Adrenal gland (tissue), 12 donors: ENCODE measurements around the gene LBHD2. TPM values are rescaled to one million over a fixed set of nuclear protein-coding genes. Genes with fewer than 3 reads are reported as not detected.

Experiments
- DNase-seq, 7 donors: peaks; one replicate each; pipeline ENCODE4 v3.0.0-alpha.2; 2019 to 2020
- H3K27ac ChIP-seq, 5 donors: fragments of 200-600 bp; sonication (generic) in 4 of 5; 1 replicate in 3 of 5; 2 replicates in 2 of 5; pipeline versions ENCODE4 v1.5.1 to v1.8.0; 2016 to 2020; ENCODE audit warnings: mild to moderate bottlenecking in 1 of 5
- H3K27me3 ChIP-seq: fragments of 200-600 bp; 2 replicates; pipeline ENCODE4 v1.8.0; 2021
- H3K36me3 ChIP-seq, 2 donors: fragments of 200-600 bp; replicated peaks in 1 of 2; 1 replicate in 1 of 2; 2 replicates in 1 of 2; pipeline versions ENCODE4 v1.5.1 to v1.8.0; 2018 to 2022
- H3K4me1 ChIP-seq, 2 donors: fragments of 200-600 bp; replicated peaks in 1 of 2; 1 replicate in 1 of 2; 2 replicates in 1 of 2; pipeline versions ENCODE4 v1.5.1 to v1.8.0; 2018 to 2021
- H3K4me3 ChIP-seq, 4 donors: fragments of 200-600 bp; sonication (generic) in 3 of 4; one replicate each; pipeline ENCODE4 v1.5.1; 2016 to 2018
- H3K9me3 ChIP-seq, 3 donors: fragments of 200-600 bp; sonication (generic) in 1 of 3; replicated peaks in 1 of 3; 1 replicate in 2 of 3; 2 replicates in 1 of 3; pipeline versions ENCODE4 v1.5.1 to v1.8.0; 2016 to 2021
- POLR2A ChIP-seq, 2 donors: fragments of 450-650 bp; IDR thresholded peaks; one replicate each; pipeline ENCODE4 v1.6.1; 2017; ENCODE audit warnings: antibody characterized with exemption in 2 of 2, mild to moderate bottlenecking in 2 of 2, moderate library complexity in 1 of 2
- WGBS, 4 donors: extraction: QIAGEN DNeasy Blood & Tissue Kit in 2 of 4; methylation state at CpG; one replicate each; pipeline versions ENCODE4 v1.1.5 to v1.1.7; 2013 to 2017; 5-methylcytosine and 5-hydroxymethylcytosine counted together
- intact Hi-C, 2 donors: fragments of 100-400 bp; cut with DNase I; formaldehyde crosslinking; loops; one replicate each; pipeline versions ENCODE4 v1.14.1 to v1.15.0; 2022 to 2023
- polyA plus RNA-seq, 3 donors: library from polyadenylated mRNA; stranded (reverse); fragments of 200-250 nt in 2 of 3; fragments of 350-450 nt in 1 of 3; fragmentation: Illumina TruSeq in 1 of 3; extraction: RNeasy Lipid Tissue Mini Kit (QIAGEN cat#74804) in 1 of 3; gene quantifications; one replicate each; pipeline ENCODE4 v1.2.3, GENCODE V29; 2013 to 2014
- total RNA-seq, 9 donors: library from RNA; depleted of rRNA in 4 of 9; stranded (reverse); fragments of >200 nt in 4 of 9; fragments of 120-200 nt in 1 of 9; fragmentation: NEBNext Ultra II Directional in 1 of 9; extraction: Animal tissue kit (Norgen Biotek cat#: 25700) in 1 of 9; gene quantifications; one replicate each; pipeline versions ENCODE4 v1.1.0 to v1.2.4, GENCODE V29; 2013 to 2023
- TF ChIP-seq, protein P1 (sequence below), 6 experiments: fragments of 450-650 bp in 4 of 6; fragments of 200-600 bp in 2 of 6; sonication (generic) in 1 of 6; IDR thresholded peaks; 1 replicate in 5 of 6; 2 replicates in 1 of 6; pipeline versions ENCODE4 v1.5.1 to v1.8.0; 2016 to 2021; ENCODE audit warnings: antibody characterized with exemption in 6 of 6, mild to moderate bottlenecking in 2 of 6, moderate library complexity in 1 of 6
- donor health status: healthy with polysubstance abuse.
- donor health status: Bipolar disorder and iron deficiency.
- donor health status: DM: yes; HTN: yes; CAD: no.
- donor health status: DM: no; HTN: no; CAD: no.
- donor health status: DM: no; HTN: no; CAD: no.
- donor health status: DM: yes; HTN: yes; CAD: no.

LBHD2 gene
- total and polyA plus RNA-seq, 12 donors = 2.1 TPM; not detected in 11

DNA sequence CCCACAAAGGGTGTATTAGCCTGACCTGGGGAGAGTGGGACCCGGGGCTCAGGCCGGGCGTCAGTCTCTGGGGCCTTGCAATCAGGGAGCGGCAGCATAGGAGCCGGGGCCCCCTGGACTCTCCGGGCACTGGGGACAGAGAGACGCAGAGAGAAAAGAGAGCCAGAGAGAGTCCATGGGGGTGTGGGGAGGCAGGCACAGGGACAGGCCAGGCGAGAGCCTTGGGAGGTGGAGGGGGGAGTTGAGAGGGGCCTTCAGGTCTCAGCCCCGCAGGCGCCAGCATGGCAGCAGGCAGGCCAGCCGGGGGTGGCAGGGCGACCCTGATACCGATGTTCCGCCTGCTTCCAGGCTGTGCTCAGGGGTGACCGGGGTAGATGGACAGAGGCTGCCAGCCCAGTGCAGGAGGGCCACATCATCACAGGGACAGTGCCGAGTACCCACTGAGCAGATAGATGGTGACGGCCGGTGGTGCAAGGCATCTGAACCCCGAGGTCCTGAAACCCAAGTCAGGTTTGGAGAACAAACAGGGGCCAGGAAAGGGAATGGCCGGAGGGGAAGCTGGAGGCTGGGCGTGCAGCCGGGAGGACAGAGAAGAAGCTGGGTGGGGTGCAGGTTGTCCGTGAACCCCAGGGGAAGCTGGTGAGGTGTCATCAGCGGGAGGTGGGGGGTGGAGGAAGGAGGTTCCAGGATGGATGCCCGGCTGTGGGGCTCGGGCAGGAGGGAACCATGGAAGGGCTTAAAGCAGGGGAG lies 13.4 kb downstream of the LBHD2 start:
- Histone ChIP-seq H3K9me3 (no peaks in the 10 kb centered on the region), H3K4me1 (no peaks in the 10 kb centered on the region), H3K36me3 (no peaks in the 10 kb centered on the region), H3K4me3 (no peak overlapping the region), H3K27ac (no peak overlapping the region), H3K27me3 (peaks cover under 1% of the 10 kb centered on the region)
- no peak for DNase-seq
- intact Hi-C loops = no loop called here
- TF ChIP-seq, protein P1, sequence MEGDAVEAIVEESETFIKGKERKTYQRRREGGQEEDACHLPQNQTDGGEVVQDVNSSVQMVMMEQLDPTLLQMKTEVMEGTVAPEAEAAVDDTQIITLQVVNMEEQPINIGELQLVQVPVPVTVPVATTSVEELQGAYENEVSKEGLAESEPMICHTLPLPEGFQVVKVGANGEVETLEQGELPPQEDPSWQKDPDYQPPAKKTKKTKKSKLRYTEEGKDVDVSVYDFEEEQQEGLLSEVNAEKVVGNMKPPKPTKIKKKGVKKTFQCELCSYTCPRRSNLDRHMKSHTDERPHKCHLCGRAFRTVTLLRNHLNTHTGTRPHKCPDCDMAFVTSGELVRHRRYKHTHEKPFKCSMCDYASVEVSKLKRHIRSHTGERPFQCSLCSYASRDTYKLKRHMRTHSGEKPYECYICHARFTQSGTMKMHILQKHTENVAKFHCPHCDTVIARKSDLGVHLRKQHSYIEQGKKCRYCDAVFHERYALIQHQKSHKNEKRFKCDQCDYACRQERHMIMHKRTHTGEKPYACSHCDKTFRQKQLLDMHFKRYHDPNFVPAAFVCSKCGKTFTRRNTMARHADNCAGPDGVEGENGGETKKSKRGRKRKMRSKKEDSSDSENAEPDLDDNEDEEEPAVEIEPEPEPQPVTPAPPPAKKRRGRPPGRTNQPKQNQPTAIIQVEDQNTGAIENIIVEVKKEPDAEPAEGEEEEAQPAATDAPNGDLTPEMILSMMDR (IDR thresholded peaks at IDR 0.05) = no peak
- no peak for TF ChIP-seq POLR2A (IDR thresholded peaks at IDR 0.05)
- 85 to 89% (median 86%) methylated on average over 23 to 26 of the region's 26 CpGs for whole genome bisulfite sequencing, 4 donors

DNA sequence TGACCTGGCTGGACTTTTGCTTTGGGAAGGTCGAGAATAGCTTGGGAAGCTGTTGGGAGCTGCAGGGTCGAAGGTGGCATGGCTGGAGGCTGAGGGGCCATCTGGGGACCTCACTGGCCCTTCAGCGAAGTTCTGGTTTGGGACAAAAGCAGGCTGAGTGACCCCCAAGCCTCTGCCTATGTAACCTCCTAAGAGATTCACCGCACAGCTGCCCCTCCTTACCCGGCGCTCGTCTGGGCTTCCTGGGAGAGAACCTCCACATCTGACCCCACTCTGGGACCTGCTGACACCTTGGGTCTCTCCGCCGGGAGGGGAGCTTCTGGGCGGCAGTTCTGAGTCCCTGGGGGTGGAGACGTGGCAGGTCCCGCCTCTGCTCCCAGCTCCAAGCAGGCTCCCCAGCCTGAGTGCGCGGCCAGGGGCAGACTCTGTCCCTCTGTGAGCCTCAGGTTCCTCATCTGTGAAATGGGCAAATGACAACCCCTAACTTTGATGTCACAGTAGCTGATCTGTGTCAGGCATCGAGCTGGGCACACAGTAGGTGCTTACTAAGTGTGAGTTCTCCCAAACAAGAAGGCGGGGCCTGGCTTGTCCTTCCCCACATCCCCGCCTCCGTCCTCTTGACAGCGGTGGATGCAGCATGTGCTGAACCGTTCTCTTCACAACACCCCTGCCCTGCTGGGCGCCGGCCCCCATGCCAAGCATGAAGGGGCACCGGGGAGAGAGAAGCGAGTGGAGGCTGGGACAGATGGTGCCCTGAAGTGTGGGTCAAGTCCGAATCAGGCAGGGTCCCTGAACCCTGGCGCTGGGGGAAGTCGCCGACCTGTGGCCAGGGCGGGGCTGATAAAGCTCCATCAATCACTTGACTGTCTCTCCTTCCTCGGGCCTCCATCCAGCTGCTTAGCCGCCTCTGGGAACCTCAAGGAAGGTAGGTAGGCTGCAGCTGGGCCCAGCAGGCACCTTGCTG lies 14.3 kb downstream of the LBHD2 start:
- Histone ChIP-seq H3K27ac (no peak overlapping the region), H3K4me3 (no peak overlapping the region), H3K27me3 (peaks cover 7% of the 10 kb centered on the region), H3K4me1 (peaks cover 0 to 3% of the 10 kb centered on the region in 2 donors), H3K36me3 (no peaks in the 10 kb centered on the region), H3K9me3 (no peaks in the 10 kb centered on the region)
- WGBS, 4 donors = 71 to 76% (median 74%) methylated on average over 22 to 31 of the region's 31 CpGs
- no peak for TF ChIP-seq POLR2A (IDR thresholded peaks at IDR 0.05)
- TF ChIP-seq, protein P1 (IDR thresholded peaks at IDR 0.05) = no peak
- intact Hi-C loops = no loop called here
- DNase-seq = no peak

DNA sequence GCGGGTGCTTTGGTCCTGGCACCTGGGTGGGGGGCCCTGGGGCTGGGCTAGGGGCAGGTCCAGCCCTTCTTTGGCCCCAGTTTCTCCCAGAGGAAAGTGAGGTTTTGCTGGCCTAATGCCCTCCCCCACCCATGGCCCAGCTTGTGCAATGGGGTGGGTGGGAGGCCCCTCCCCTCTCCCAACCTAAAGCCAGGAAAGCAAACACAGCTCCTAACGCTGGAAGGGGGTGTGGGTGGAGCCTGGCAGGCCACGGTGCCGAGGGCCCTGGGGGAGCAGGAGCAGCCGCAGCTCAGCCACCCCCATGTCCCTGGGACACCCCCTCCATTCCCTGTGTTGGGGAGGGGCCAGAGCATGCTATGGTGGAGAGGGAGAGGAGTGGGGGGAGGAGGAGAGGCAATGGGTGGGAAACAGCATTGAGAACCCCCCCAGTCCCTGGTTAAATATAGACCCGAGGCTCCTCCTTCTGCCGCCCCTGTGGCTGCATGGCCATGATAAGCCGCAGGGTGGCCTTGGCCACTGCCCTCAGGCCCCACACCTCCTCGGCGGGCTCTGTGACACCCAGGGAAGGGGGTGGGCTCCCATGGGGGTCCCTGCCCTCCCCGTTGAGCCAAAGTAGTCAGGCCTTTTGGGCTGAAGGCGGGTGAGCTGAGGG lies 15.2 kb downstream of the LBHD2 start:
- Histone ChIP-seq H3K9me3 (no peaks in the 10 kb centered on the region), H3K27ac (no peak overlapping the region), H3K4me3 (no peak overlapping the region), H3K36me3 (no peaks in the 10 kb centered on the region), H3K27me3 (peaks cover 13% of the 10 kb centered on the region), H3K4me1 (peaks cover 8 to 10% of the 10 kb centered on the region in 2 donors)
- no peak for TF ChIP-seq POLR2A (IDR thresholded peaks at IDR 0.05)
- TF ChIP-seq, protein P1 (IDR thresholded peaks at IDR 0.05) = no peak
- DNase-seq = no peak
- 37 to 68% (median 51%) methylated on average over 1 to 12 of the region's 12 CpGs for WGBS, 4 donors
- intact Hi-C loops = no loop called here
